ENCODE measurements around the gene ZNF391. TPM values are rescaled to one million over a fixed set of nuclear protein-coding genes. Genes with fewer than 3 reads are reported as not detected.

The ZNF391 gene
- total and polyA plus RNA-seq, 2 donors (not counting 1 experiment from before 2014, with no cell fraction given) = 1.3 to 4.4 TPM

- Histone ChIP-seq H3K4me1 (ENCODE audit: control insufficient read depth in 2 of 2, insufficient read depth in 2 of 2, low read length in 2 of 2) (no peaks in the 10 kb centered on the region), H4K20me1 (ENCODE audit: control insufficient read depth, insufficient read depth, low read length, poor library complexity, severe bottlenecking) (no peaks in the 10 kb centered on the region), H3K4me3 (ENCODE audit: control extremely low read depth in 1 of 5, extremely low read depth in 1 of 5, insufficient read depth in 1 of 5, low read depth in 2 of 5, low read length in 4 of 5) (no peak overlapping the region), H3K27ac (ENCODE audit: low read length in 2 of 2) (no peak overlapping the region), H3K36me3 (replicated peaks in 1 of 2; ENCODE audit: control extremely low read depth in 1 of 2, control insufficient read depth in 1 of 2, extremely low read depth in 1 of 2, insufficient read depth in 2 of 2, low read length in 1 of 2) (no peaks in the 10 kb centered on the region), H2AFZ (ENCODE audit: insufficient read depth, low read depth, low read length, poor library complexity, severe bottlenecking) (no peak overlapping the region), H3K27me3 (replicated peaks in 1 of 4; ENCODE audit: control extremely low read depth in 1 of 4, control insufficient read depth in 3 of 4, insufficient read depth in 4 of 4, low read length in 3 of 4) (no peaks in the 10 kb centered on the region), H3K79me2 (ENCODE audit: control insufficient read depth, insufficient read depth, low read length) (no peaks in the 10 kb centered on the region), H3K9ac (ENCODE audit: low read length) (no peak overlapping the region), H3K9me3 (ENCODE audit: control extremely low read depth in 1 of 3, control insufficient read depth in 2 of 3, insufficient read depth in 1 of 3, low read length in 2 of 3) (peaks cover 0 to 10% (median 0%) of the 10 kb centered on the region in 3 donors), H3K4me2 (replicated peaks; ENCODE audit: low read depth, low read length, poor library complexity, severe bottlenecking) (no peak overlapping the region)
- Mint-ChIP-seq H3K4me3 (no peak overlapping the region), H3K27me3 (peaks cover 6% of the 10 kb centered on the region), H3K27ac (no peak overlapping the region), H3K9me3 (ENCODE audit: insufficient read depth) (no peaks in the 10 kb centered on the region), H3K4me1 (no peaks in the 10 kb centered on the region)
- POLR2A ChIA-PET = no interaction called here
- CTCF ChIA-PET = interaction anchor here (1.5 kb wide), 1 partner anchor 17 kb away, joined by 4 read pairs; no protein-coding TSS in a partner anchor
- no peak for ATAC-seq (ENCODE audit: low read depth)
- TF ChIP-seq CTCF (IDR thresholded peaks at IDR 0.05) (no peak), EZH2 (IDR thresholded peaks at IDR 0.05; ENCODE audit: borderline replicate concordance, insufficient read depth, low read depth, low read length, poor library complexity, severe bottlenecking) (no peak)
- no peak for DNase-seq
- WGBS (ENCODE audit: insufficient coverage) = no CpG with 5 or more reads among the region's 1 CpG
- intact Hi-C loops (cut with micrococcal nuclease) = no loop called here
Observed at GRCh38 chr6:27414996-27415395, 26.4 kb downstream of the ZNF391 start.

- no peaks in the 10 kb centered on the region for H3K9me3 Mint-ChIP-seq (ENCODE audit: insufficient read depth)
- Histone ChIP-seq H3K36me3 (replicated peaks in 1 of 2; ENCODE audit: control extremely low read depth in 1 of 2, control insufficient read depth in 1 of 2, extremely low read depth in 1 of 2, insufficient read depth in 2 of 2, low read length in 1 of 2) (no peaks in the 10 kb centered on the region), H3K4me2 (replicated peaks; ENCODE audit: low read depth, low read length, poor library complexity, severe bottlenecking) (no peak overlapping the region), H3K9ac (ENCODE audit: low read length) (no peak overlapping the region), H3K9me3 (ENCODE audit: control extremely low read depth in 1 of 3, control insufficient read depth in 2 of 3, insufficient read depth in 1 of 3, low read length in 2 of 3) (peaks cover 0 to 6% (median 0%) of the 10 kb centered on the region in 3 donors), H3K27me3 (replicated peaks in 1 of 4; ENCODE audit: control extremely low read depth in 1 of 4, control insufficient read depth in 3 of 4, insufficient read depth in 4 of 4, low read length in 3 of 4) (no peaks in the 10 kb centered on the region), H3K79me2 (ENCODE audit: control insufficient read depth, insufficient read depth, low read length) (no peaks in the 10 kb centered on the region), H3K4me3 (ENCODE audit: control extremely low read depth in 1 of 5, extremely low read depth in 1 of 5, insufficient read depth in 1 of 5, low read depth in 2 of 5, low read length in 4 of 5) (no peak overlapping the region), H3K4me1 (ENCODE audit: control insufficient read depth in 2 of 2, insufficient read depth in 2 of 2, low read length in 2 of 2) (no peaks in the 10 kb centered on the region), H2AFZ (ENCODE audit: insufficient read depth, low read depth, low read length, poor library complexity, severe bottlenecking) (no peak overlapping the region), H3K27ac (ENCODE audit: low read length in 2 of 2) (no peak overlapping the region), H4K20me1 (ENCODE audit: control insufficient read depth, insufficient read depth, low read length, poor library complexity, severe bottlenecking) (no peaks in the 10 kb centered on the region)
- 100% methylated on average over 1 of the region's 2 CpGs for WGBS (ENCODE audit: insufficient coverage)
- no peak for ATAC-seq (ENCODE audit: low read depth)
- ChIA-PET CTCF (no interaction called here), POLR2A (no interaction called here)
- no peak for DNase-seq
- TF ChIP-seq EZH2 (IDR thresholded peaks at IDR 0.05; ENCODE audit: borderline replicate concordance, insufficient read depth, low read depth, low read length, poor library complexity, severe bottlenecking) (no peak), CTCF (IDR thresholded peaks at IDR 0.05) (no peak)
- H3K27ac Mint-ChIP-seq = no peak overlapping the region
- no peaks in the 10 kb centered on the region for H3K4me1 Mint-ChIP-seq
- H3K4me3 Mint-ChIP-seq = no peak overlapping the region
- intact Hi-C loops (cut with micrococcal nuclease) = no loop called here
- H3K27me3 Mint-ChIP-seq = peaks cover 8% of the 10 kb centered on the region
Observed at GRCh38 chr6:27415898-27416297, 27.3 kb downstream of the ZNF391 start.

Data from B cell (primary cell).